NT2/D1 (cell line): ENCODE results near the gene STRBP.

ENCODE experiments used
- SUZ12 ChIP-seq: IDR thresholded peaks from 2 replicates; pipeline ENCODE4 v1.6.1; 2011; ENCODE audit not compliant: insufficient read length, insufficient read depth; ENCODE audit errors: extremely low read depth
- ZNF274 ChIP-seq: IDR thresholded peaks from 2 replicates; pipeline ENCODE4 v1.6.1; 2011; ENCODE audit warnings: mild to moderate bottlenecking, low read depth, low read length

DNA sequence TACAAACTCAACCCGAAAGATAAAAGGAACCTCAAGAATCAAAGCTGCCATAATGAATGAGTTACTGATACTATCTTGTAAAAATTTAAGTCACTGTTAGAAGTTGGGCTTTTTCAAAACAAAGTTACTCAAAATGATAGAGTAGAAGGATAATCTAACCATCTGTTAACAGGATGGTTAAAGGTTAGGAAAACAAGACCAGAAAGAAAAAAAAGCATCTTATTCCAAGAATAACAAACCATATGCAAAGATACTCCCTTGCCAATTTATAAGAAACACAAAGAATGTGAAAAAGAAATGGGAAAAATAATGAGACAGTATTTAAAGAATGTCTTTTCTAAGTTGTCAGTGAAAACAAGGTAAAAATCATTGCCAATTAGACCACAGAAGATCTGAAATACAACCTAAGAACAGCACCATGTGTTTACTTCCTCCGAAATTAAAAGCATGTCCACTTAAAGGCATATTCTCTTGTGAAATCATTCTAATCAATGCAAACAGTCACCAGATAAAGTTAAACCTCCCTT lies 51.2 kb downstream of the STRBP start:
- no peak for TF ChIP-seq SUZ12
- no peak for TF ChIP-seq ZNF274
